Endothelial cell of umbilical vein (primary cell): ENCODE results near the gene GATD1. TPM values are rescaled to one million over a fixed set of nuclear protein-coding genes. Genes with fewer than 3 reads are reported as not detected.

ENCODE experiments used
- BruUV-seq: library from RNA; stranded (reverse); fragments of 400-500 nt; replicated peaks from 2 replicates; lab custom pipeline; 2021; lab: Mats Ljungman, UMichigan
- CTCF ChIA-PET: fragments of 300-600, 350-600 bp; sonication (Branson Sonifier 250); formaldehyde crosslinking; loops from one replicate; lab custom pipeline; 2021; ENCODE audit warnings: antibody characterized with exemption, inconsistent platforms; lab: Charles Lee
- POLR2A ChIA-PET: fragments of 300-600, 350-600 bp; sonication (Branson Sonifier 250); formaldehyde crosslinking; loops from one replicate; lab custom pipeline; 2021; ENCODE audit warnings: antibody characterized with exemption, inconsistent platforms; lab: Charles Lee
- DNase-seq: peaks from one replicate; pipeline ENCODE4 v3.0.0-alpha.2; 2011; ENCODE audit warnings: low read depth, low spot score
- FAIRE-seq: peaks from 2 replicates; lab custom pipeline; 2011; peaks lifted over from hg19 to GRCh38; lab: Jason Lieb, UNC
- H2AFZ ChIP-seq: 2 replicates; pipeline ENCODE4 v1.6.0; 2012; ENCODE audit warnings: low read depth, low read length, control low read depth, inconsistent platforms
- H3K27ac ChIP-seq: 2 replicates; pipeline ENCODE4 v1.5.1; 2011; ENCODE audit warnings: low read depth, mild to moderate bottlenecking, control low read depth, low read length, moderate library complexity; ENCODE audit not compliant: insufficient read depth
- H3K27me3 ChIP-seq, 2 experiments: 2 replicates each; pipeline versions ENCODE4 v1.6.0 to v1.6.1; 2011; ENCODE audit warnings: low read length in 2 of 2, mixed read lengths in 1 of 2; ENCODE audit not compliant: control insufficient read depth in 2 of 2, insufficient read depth in 2 of 2
- H3K36me3 ChIP-seq, 2 experiments: 2 replicates in 1 of 2; 3 replicates in 1 of 2; pipeline ENCODE4 v1.5.1; 2011; ENCODE audit warnings: low read length in 2 of 2, mild to moderate bottlenecking in 1 of 2, moderate library complexity in 1 of 2; ENCODE audit not compliant: control insufficient read depth in 2 of 2, insufficient read depth in 2 of 2; ENCODE audit errors: extremely low read depth in 1 of 2
- H3K4me1 ChIP-seq: 3 replicates; pipeline ENCODE4 v1.5.1; 2011; ENCODE audit warnings: mild to moderate bottlenecking, low read length; ENCODE audit not compliant: control insufficient read depth, insufficient read depth; ENCODE audit errors: extremely low read depth
- H3K4me2 ChIP-seq: 2 replicates; pipeline ENCODE4 v1.6.1; 2011; ENCODE audit warnings: low read length, control low read depth, mixed read lengths; ENCODE audit not compliant: insufficient read depth
- H3K4me3 ChIP-seq, 3 experiments: fragments of 200-600 bp in 1 of 3; sonication (generic), shearing (Covaris generic) in 1 of 3; replicated peaks in 1 of 3; 2 replicates each; pipeline ENCODE4 v1.5.1; 2011 to 2016; ENCODE audit warnings: control low read depth in 3 of 3, low read length in 3 of 3, mild to moderate bottlenecking in 2 of 3, inconsistent platforms in 1 of 3, low read depth in 1 of 3, moderate library complexity in 1 of 3; ENCODE audit not compliant: insufficient read depth in 1 of 3
- H3K79me2 ChIP-seq: 2 replicates; pipeline ENCODE4 v1.6.0; 2012; ENCODE audit warnings: low read length, inconsistent platforms; ENCODE audit not compliant: control insufficient read depth, insufficient read depth
- H3K9ac ChIP-seq: replicated peaks from 2 replicates; pipeline ENCODE3; 2011; ENCODE audit warnings: low read length, control low read depth; ENCODE audit not compliant: insufficient read depth; ENCODE audit errors: extremely low read depth
- H3K9me1 ChIP-seq: replicated peaks from 3 replicates; pipeline ENCODE4 v1.6.0; 2011; ENCODE audit warnings: mild to moderate bottlenecking, low read length; ENCODE audit not compliant: control insufficient read depth, insufficient read depth; ENCODE audit errors: extremely low read depth
- H3K9me3 ChIP-seq: replicated peaks from 2 replicates; pipeline ENCODE4 v1.5.1; 2012; ENCODE audit warnings: low read length, inconsistent platforms; ENCODE audit not compliant: control insufficient read depth, insufficient read depth
- H4K20me1 ChIP-seq: replicated peaks from 2 replicates; pipeline ENCODE3; 2011; ENCODE audit warnings: mild to moderate bottlenecking, low read length; ENCODE audit not compliant: control insufficient read depth, insufficient read depth; ENCODE audit errors: extremely low read depth
- EZH2 ChIP-seq: IDR thresholded peaks from 2 replicates; pipeline ENCODE4 v1.6.1; 2012; ENCODE audit warnings: borderline replicate concordance, low read depth, mild to moderate bottlenecking, moderate library complexity, low read length, inconsistent platforms; ENCODE audit not compliant: severe bottlenecking
- FOS ChIP-seq: IDR thresholded peaks from 2 replicates; pipeline ENCODE4 v1.6.1; 2011; ENCODE audit warnings: mild to moderate bottlenecking, low read length, moderate library complexity, borderline replicate concordance; ENCODE audit not compliant: insufficient read depth
- GATA2 ChIP-seq: IDR thresholded peaks from 2 replicates; pipeline ENCODE4 v1.7.0; 2011; ENCODE audit warnings: low read depth, mild to moderate bottlenecking, moderate library complexity, mixed read lengths, low read length; ENCODE audit not compliant: insufficient read length, insufficient read depth
- JUN ChIP-seq: IDR thresholded peaks from 2 replicates; pipeline ENCODE4 v1.6.1; 2011; ENCODE audit warnings: borderline replicate concordance, low read depth; ENCODE audit not compliant: insufficient read length, insufficient read depth
- MAX ChIP-seq: IDR thresholded peaks from 2 replicates; pipeline ENCODE4 v1.6.1; 2011; ENCODE audit not compliant: insufficient read depth, insufficient read length
- MYC ChIP-seq: IDR thresholded peaks from one replicate; pipeline ENCODE4 v1.6.1; 2011; ENCODE audit warnings: mild to moderate bottlenecking, low read depth, low read length
- POLR2A ChIP-seq: IDR thresholded peaks from 2 replicates; pipeline ENCODE4 v1.6.1; 2012; ENCODE audit warnings: low read depth, mild to moderate bottlenecking, control low read depth, low read length
- POLR2AphosphoS5 ChIP-seq: IDR thresholded peaks from 2 replicates; pipeline ENCODE4 v1.6.1; 2012; ENCODE audit warnings: low read depth, mild to moderate bottlenecking, control low read depth, low read length, moderate library complexity; ENCODE audit not compliant: insufficient read depth
- dilution Hi-C: fragments of 300-500 bp; cut with MboI; formaldehyde crosslinking; loops from one replicate; pipeline ENCODE4 v1.15.0; 2019; ENCODE audit warnings: low sequenced_read_pairs; ENCODE audit not compliant: extremely low pct_ligation_motif_present
- intact Hi-C: fragments of 100-400 bp; cut with micrococcal nuclease; formaldehyde crosslinking; loops from one replicate; pipeline ENCODE4 v1.10.0; 2022
- polyA plus RNA-seq, 4 experiments: library from polyadenylated mRNA; depleted of rRNA in 3 of 4; stranded (reverse) in 3 of 4; unstranded in 1 of 4; fragments of >200 nt; gene quantifications; 2 replicates each; pipeline versions ENCODE4 v1.2.1 to v1.2.3, GENCODE V29; 2011 to 2012; ENCODE audit warnings: missing spikeins in 1 of 4
- total RNA-seq: library from RNA; stranded (reverse); gene quantifications from 2 replicates; pipeline ENCODE4 v1.2.3, GENCODE V29; 2021
- TF ChIP-seq, protein P1 (sequence below), 2 donors: IDR thresholded peaks; 1 replicate in 1 of 2; 2 replicates in 1 of 2; pipeline ENCODE4 v1.5.1; 2011; ENCODE audit warnings: low read length in 2 of 2, mild to moderate bottlenecking in 2 of 2, moderate library complexity in 2 of 2, control low read depth in 1 of 2, inconsistent platforms in 1 of 2, low read depth in 1 of 2; ENCODE audit not compliant: insufficient read depth in 1 of 2; ENCODE audit errors: extremely low read depth in 1 of 2

The GATD1 gene
- total and polyA plus RNA-seq, 2 donors (not counting 3 experiments of a cell fraction or from before 2014, with no cell fraction given), result 70.6 to 83.1 TPM

GRCh38 chr11:783581-784015 lies 6.3 kb upstream of the GATD1 start:
- POLR2A ChIA-PET, result no interaction called here

More at GRCh38 chr11:783581-784015, 6.3 kb upstream of the GATD1 start:
- no peak overlapping the region for H3K9ac ChIP-seq
- TF ChIP-seq POLR2AphosphoS5, result peak; percentile 22
- TF ChIP-seq, protein P1, sequence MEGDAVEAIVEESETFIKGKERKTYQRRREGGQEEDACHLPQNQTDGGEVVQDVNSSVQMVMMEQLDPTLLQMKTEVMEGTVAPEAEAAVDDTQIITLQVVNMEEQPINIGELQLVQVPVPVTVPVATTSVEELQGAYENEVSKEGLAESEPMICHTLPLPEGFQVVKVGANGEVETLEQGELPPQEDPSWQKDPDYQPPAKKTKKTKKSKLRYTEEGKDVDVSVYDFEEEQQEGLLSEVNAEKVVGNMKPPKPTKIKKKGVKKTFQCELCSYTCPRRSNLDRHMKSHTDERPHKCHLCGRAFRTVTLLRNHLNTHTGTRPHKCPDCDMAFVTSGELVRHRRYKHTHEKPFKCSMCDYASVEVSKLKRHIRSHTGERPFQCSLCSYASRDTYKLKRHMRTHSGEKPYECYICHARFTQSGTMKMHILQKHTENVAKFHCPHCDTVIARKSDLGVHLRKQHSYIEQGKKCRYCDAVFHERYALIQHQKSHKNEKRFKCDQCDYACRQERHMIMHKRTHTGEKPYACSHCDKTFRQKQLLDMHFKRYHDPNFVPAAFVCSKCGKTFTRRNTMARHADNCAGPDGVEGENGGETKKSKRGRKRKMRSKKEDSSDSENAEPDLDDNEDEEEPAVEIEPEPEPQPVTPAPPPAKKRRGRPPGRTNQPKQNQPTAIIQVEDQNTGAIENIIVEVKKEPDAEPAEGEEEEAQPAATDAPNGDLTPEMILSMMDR (IDR thresholded peaks at IDR 0.05; ENCODE audit: extremely low read depth in 1 of 2, insufficient read depth in 1 of 2, low read depth in 1 of 2, low read length in 2 of 2), result peak; percentile 82 to 93
- no peak for TF ChIP-seq MYC
- no peak for TF ChIP-seq FOS
- no peak for TF ChIP-seq MAX
- no peak for TF ChIP-seq EZH2
- no peak for TF ChIP-seq GATA2
- no peak for TF ChIP-seq POLR2A
- TF ChIP-seq JUN, result no peak
- H3K27ac ChIP-seq, result no peak overlapping the region
- H3K27me3 ChIP-seq, result no peaks in the 10 kb centered on the region
- H3K4me1 ChIP-seq, result no peaks in the 10 kb centered on the region
- H3K9me1 ChIP-seq, result no peaks in the 10 kb centered on the region
- no peak overlapping the region for H3K4me2 ChIP-seq
- dilution Hi-C loops (no loop called here), intact Hi-C loops (loop anchor here (2.0 kb wide), 1 partner anchor 13 kb away; no protein-coding TSS in a partner anchor)
- no peak overlapping the region for H2AFZ ChIP-seq
- no peak overlapping the region for H3K4me3 ChIP-seq
- H3K79me2 ChIP-seq, result peaks cover 4% of the 10 kb centered on the region
- no TSS peak for BruUV-seq
- H4K20me1 ChIP-seq, result no peaks in the 10 kb centered on the region
- FAIRE-seq, result peak; percentile 83
- H3K36me3 ChIP-seq, result no peaks in the 10 kb centered on the region
- H3K9me3 ChIP-seq, result no peaks in the 10 kb centered on the region
- CTCF ChIA-PET, result interaction anchor here (0.9 to 1.8 kb wide), 7 partner anchors 8 to 267 kb away, joined by 3 to 9 read pairs (median 4); partner anchors contain the start of gene RPLP2
- DNase-seq, result peak; percentile 80
